Sigmoid colon (tissue), 4 donors: ENCODE results near the gene ATP6V1F.

Experiments used
- EP300 ChIP-seq, 4 donors: sonication (generic); formaldehyde crosslinking; IDR thresholded peaks; one replicate each; pipeline ENCODE4 v1.6.1; 2017; ENCODE audit warnings: antibody characterized with exemption in 4 of 4
- POLR2A ChIP-seq, 2 donors: fragments of 450-650 bp; IDR thresholded peaks; one replicate each; pipeline ENCODE4 v1.6.1; 2016; ENCODE audit warnings: antibody characterized with exemption in 2 of 2, mild to moderate bottlenecking in 2 of 2, moderate library complexity in 2 of 2
- POLR2AphosphoS5 ChIP-seq, 4 donors: sonication (generic); formaldehyde crosslinking; IDR thresholded peaks; one replicate each; pipeline ENCODE4 v1.6.1; 2017; ENCODE audit warnings: antibody characterized with exemption in 4 of 4
- TF ChIP-seq, protein P1 (sequence below), 4 experiments: fragments of 450-650 bp in 3 of 4; fragments of 200-600 bp in 1 of 4; IDR thresholded peaks; one replicate each; pipeline ENCODE4 v1.5.1; 2016 to 2019; ENCODE audit warnings: antibody characterized with exemption in 4 of 4, mild to moderate bottlenecking in 3 of 4, moderate library complexity in 2 of 4

- TF ChIP-seq, protein P1, sequence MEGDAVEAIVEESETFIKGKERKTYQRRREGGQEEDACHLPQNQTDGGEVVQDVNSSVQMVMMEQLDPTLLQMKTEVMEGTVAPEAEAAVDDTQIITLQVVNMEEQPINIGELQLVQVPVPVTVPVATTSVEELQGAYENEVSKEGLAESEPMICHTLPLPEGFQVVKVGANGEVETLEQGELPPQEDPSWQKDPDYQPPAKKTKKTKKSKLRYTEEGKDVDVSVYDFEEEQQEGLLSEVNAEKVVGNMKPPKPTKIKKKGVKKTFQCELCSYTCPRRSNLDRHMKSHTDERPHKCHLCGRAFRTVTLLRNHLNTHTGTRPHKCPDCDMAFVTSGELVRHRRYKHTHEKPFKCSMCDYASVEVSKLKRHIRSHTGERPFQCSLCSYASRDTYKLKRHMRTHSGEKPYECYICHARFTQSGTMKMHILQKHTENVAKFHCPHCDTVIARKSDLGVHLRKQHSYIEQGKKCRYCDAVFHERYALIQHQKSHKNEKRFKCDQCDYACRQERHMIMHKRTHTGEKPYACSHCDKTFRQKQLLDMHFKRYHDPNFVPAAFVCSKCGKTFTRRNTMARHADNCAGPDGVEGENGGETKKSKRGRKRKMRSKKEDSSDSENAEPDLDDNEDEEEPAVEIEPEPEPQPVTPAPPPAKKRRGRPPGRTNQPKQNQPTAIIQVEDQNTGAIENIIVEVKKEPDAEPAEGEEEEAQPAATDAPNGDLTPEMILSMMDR (IDR thresholded peaks at IDR 0.05) = no peak
- TF ChIP-seq POLR2A (IDR thresholded peaks at IDR 0.05) (no peak), POLR2AphosphoS5 (IDR thresholded peaks at IDR 0.05) (no peak), EP300 (IDR thresholded peaks at IDR 0.05) (no peak)
Observed at GRCh38 chr7:128879461-128879938, 16.8 kb downstream of the ATP6V1F start.
